Trophoblast cell (in vitro differentiated cells and primary cell): ENCODE data around the gene BRD9.
"Not testable (repeated sequence)": the region's sequence is repeated elsewhere in the genome, so short reads cannot be mapped to it uniquely, and the experiment has no call there.

ENCODE experiments used
- DNase-seq, 2 donors: peaks; one replicate each; pipeline ENCODE4 v3.0.0-alpha.2; 2016
- H2AFZ ChIP-seq: 2 replicates; pipeline ENCODE4 v1.6.1; 2013; ENCODE audit warnings: low read length, moderate library complexity, mild to moderate bottlenecking; ENCODE audit not compliant: insufficient read depth, poor library complexity
- H2AK5ac ChIP-seq: 2 replicates; pipeline ENCODE4 v1.6.1; 2013; ENCODE audit warnings: mild to moderate bottlenecking, low read length
- H2BK120ac ChIP-seq: 2 replicates; pipeline ENCODE4 v1.6.1; 2013; ENCODE audit warnings: low read length, mild to moderate bottlenecking, moderate library complexity; ENCODE audit not compliant: insufficient read depth, poor library complexity
- H2BK12ac ChIP-seq: 2 replicates; pipeline ENCODE4 v1.6.1; 2013; ENCODE audit warnings: mild to moderate bottlenecking, low read length, moderate library complexity
- H2BK5ac ChIP-seq: 2 replicates; pipeline ENCODE4 v1.6.1; 2013; ENCODE audit warnings: low read length, low read depth, moderate library complexity, mild to moderate bottlenecking; ENCODE audit not compliant: poor library complexity
- H3K14ac ChIP-seq: 2 replicates; pipeline ENCODE4 v1.6.1; 2013; ENCODE audit warnings: mild to moderate bottlenecking, low read length
- H3K18ac ChIP-seq: 2 replicates; pipeline ENCODE4 v1.6.1; 2013; ENCODE audit warnings: mild to moderate bottlenecking, low read length
- H3K23ac ChIP-seq: 2 replicates; pipeline ENCODE4 v1.6.1; 2013; ENCODE audit warnings: low read length
- H3K27ac ChIP-seq: 2 replicates; pipeline ENCODE4 v1.5.1; 2013; ENCODE audit warnings: low read depth, mild to moderate bottlenecking, inconsistent platforms, low read length, moderate library complexity
- H3K27me3 ChIP-seq: 2 replicates; pipeline ENCODE4 v1.6.1; 2013; ENCODE audit warnings: inconsistent platforms, mild to moderate bottlenecking, low read length, moderate library complexity; ENCODE audit not compliant: insufficient read depth
- H3K36me3 ChIP-seq, 2 experiments: 1 replicate in 1 of 2; 2 replicates in 1 of 2; pipeline ENCODE4 v1.6.1; 2013; ENCODE audit warnings: low read length in 2 of 2, mild to moderate bottlenecking in 2 of 2, moderate library complexity in 1 of 2; ENCODE audit not compliant: insufficient read depth in 2 of 2, control insufficient read depth in 1 of 2
- H3K4ac ChIP-seq: 2 replicates; pipeline ENCODE4 v1.6.1; 2013; ENCODE audit warnings: low read depth, mild to moderate bottlenecking, low read length, moderate library complexity
- H3K4me1 ChIP-seq, 2 experiments: 1 replicate in 1 of 2; 2 replicates in 1 of 2; pipeline ENCODE4 v1.6.1; 2013; ENCODE audit warnings: low read length in 2 of 2, mild to moderate bottlenecking in 2 of 2, moderate library complexity in 1 of 2; ENCODE audit not compliant: insufficient read depth in 2 of 2, control insufficient read depth in 1 of 2
- H3K4me2 ChIP-seq: 2 replicates; pipeline ENCODE4 v1.6.1; 2013; ENCODE audit warnings: inconsistent platforms, mild to moderate bottlenecking, low read length, moderate library complexity
- H3K4me3 ChIP-seq: 2 replicates; pipeline ENCODE4 v1.5.1; 2013; ENCODE audit warnings: mild to moderate bottlenecking, low read depth, low read length, inconsistent platforms
- H3K79me1 ChIP-seq: one replicate; pipeline ENCODE4 v1.6.1; 2013; ENCODE audit warnings: low read length
- H3K79me2 ChIP-seq: 2 replicates; pipeline ENCODE4 v1.6.1; 2013; ENCODE audit warnings: low read length, mild to moderate bottlenecking; ENCODE audit not compliant: control insufficient read depth, insufficient read depth, poor library complexity
- H3K9ac ChIP-seq: 2 replicates; pipeline ENCODE4 v1.6.1; 2013; ENCODE audit warnings: mild to moderate bottlenecking, low read length
- H3K9me3 ChIP-seq: 2 replicates; pipeline ENCODE4 v1.6.1; 2013; ENCODE audit warnings: low read depth, mild to moderate bottlenecking, control low read depth, inconsistent platforms, low read length; ENCODE audit not compliant: insufficient read depth
- H4K12ac ChIP-seq: 2 replicates; pipeline ENCODE4 v1.6.1; 2013; ENCODE audit warnings: low read depth, mild to moderate bottlenecking, low read length, moderate library complexity
- H4K8ac ChIP-seq: 2 replicates; pipeline ENCODE4 v1.6.1; 2013; ENCODE audit warnings: low read depth, mild to moderate bottlenecking, low read length, moderate library complexity
- H4K91ac ChIP-seq: one replicate; pipeline ENCODE4 v1.6.1; 2013; ENCODE audit warnings: low read depth, mild to moderate bottlenecking, low read length, moderate library complexity
- WGBS: extraction: QIAGEN DNeasy Blood & Tissue Kit; methylation state at CpG from one replicate; pipeline ENCODE4 v1.1.7; 2013; ENCODE audit warnings: missing lambda C conversion rate; ENCODE audit not compliant: insufficient read length, insufficient coverage; ENCODE audit errors: extremely low coverage; 5-methylcytosine and 5-hydroxymethylcytosine counted together

The BRD9 gene

DNA sequence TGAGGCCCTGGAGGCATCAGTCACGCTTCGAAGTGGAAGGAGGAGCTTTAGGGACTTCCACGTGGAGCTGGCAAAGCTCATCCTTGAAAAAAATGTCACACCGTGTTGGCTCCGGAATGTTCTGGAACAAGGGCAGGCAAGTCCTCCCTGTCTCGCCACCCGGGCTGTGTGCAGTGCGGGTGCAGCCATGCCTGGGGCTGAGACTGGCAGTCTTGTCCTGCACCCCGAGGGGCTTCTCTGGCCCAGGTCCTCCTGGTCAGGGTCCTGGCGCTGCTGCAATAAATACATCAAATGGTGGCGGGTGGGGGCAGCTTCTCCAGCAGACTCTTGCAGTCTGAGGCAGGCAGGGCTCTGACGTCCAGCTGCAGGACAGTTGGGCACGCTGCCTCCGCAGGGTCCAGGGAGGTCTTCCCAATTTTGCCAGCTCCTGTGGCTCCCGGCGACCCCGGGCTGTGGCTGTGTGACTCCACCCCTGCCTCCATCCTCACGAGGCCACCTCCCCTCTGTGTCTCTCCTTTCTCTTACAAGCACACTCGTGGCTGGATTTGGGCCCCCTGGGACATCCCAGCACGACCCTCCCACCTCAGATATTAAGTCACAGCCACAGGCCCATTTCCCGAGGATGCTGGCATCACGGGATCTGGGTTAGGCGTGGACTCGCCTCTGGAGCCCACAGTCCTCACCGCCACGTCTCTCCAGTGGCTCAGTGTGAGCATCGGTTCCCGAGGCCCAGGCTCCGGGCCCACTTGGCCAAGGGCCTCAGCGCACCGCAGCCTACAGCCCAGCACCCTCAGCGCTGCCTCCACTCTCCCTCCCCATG is 50.0 kb downstream of the BRD9 start:
- H2AK5ac ChIP-seq, H3K23ac ChIP-seq, H3K4me2 ChIP-seq, H3K79me2 ChIP-seq, H3K18ac ChIP-seq, H4K8ac ChIP-seq, H4K91ac ChIP-seq, H3K4me1 ChIP-seq, H3K4me3 ChIP-seq, H4K12ac ChIP-seq, H3K9me3 ChIP-seq, H2BK5ac ChIP-seq, H3K14ac ChIP-seq, H3K4ac ChIP-seq, H3K9ac ChIP-seq, H2BK120ac ChIP-seq, DNase-seq, H3K27me3 ChIP-seq, H2AFZ ChIP-seq, H2BK12ac ChIP-seq, H3K27ac ChIP-seq, H3K79me1 ChIP-seq: not testable (repeated sequence)
- WGBS: no CpG with 5 or more reads among the region's 32 CpGs
- peaks cover 1 to 12% of the 10 kb centered on the region in 2 experiments for H3K36me3 ChIP-seq

DNA sequence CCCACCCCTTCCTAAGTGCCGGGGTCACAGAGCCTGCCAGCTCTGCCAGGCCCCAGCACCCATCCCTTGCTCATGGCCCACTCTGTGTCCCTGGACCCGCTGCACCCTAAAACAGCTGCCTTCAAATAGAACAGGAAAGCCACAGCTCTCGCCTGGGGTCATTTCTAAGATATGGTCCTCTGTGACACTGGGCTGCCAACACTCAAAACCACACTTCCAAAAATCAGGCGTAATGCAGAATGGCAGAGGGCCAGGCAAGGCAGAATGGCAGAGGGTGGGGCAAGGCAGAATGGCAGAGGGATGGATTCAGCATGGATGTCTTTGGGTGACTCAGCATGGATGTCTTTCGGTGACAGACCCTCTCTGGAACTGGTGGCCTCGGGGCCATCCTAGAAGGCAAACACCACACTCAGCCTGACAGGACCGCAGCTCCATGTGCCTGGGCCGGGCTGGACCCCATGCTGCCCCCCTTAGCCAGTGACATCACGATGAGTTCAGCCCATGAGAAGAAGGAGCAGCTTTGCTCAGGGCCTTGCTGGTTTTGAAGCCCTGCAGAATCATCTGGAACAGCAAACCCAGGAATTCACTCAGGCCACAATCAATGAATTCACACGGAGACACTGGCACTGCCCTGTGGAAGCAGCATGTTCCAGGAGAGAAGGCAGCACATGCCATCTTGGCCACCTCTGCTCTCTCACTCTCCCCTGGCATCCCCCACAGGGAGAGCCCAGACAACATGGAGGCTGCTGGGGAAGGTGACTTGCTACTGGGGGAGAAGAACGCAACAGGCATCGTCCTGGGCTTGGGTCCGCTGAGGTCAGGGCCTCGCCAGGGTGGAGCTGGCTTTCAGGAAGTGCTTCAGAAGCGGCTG is 50.8 kb downstream of the BRD9 start:
- H2BK12ac ChIP-seq, H3K27ac ChIP-seq, H2BK5ac ChIP-seq, H4K12ac ChIP-seq, H3K18ac ChIP-seq, H2BK120ac ChIP-seq, H3K4me1 ChIP-seq, H3K27me3 ChIP-seq, H4K91ac ChIP-seq, H3K4ac ChIP-seq, H3K79me1 ChIP-seq, H3K79me2 ChIP-seq, H2AFZ ChIP-seq, H3K4me2 ChIP-seq, H3K9me3 ChIP-seq, H4K8ac ChIP-seq, H3K14ac ChIP-seq, H3K23ac ChIP-seq, H3K4me3 ChIP-seq, H2AK5ac ChIP-seq, H3K9ac ChIP-seq: not testable (repeated sequence)
- peak in 1 of 2 donors; percentile 64 for DNase-seq
- WGBS: no CpG with 5 or more reads among the region's 15 CpGs
- H3K36me3 ChIP-seq: peaks cover 1 to 12% of the 10 kb centered on the region in 2 experiments

DNA sequence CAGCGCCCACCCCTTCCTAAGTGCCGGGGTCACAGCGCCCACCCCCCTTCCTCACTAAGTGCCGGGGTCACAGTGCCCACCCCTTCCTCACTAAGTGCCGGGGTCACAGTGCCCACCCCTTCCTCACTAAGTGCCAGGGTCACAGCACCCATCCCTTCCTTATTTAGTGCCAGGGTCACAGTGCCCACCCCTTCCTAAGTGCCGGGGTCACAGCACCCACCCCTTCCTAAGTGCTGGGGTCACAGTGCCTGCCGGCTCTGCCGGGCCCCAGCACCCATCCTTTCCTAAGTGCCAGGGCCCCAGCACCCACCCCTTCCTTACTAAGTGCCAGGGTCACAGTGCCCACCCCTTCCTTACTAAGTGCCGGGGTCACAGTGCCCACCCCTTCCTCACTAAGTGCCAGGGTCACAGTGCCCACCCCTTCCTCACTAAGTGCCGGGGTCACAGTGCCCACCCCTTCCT is 51.6 kb downstream of the BRD9 start:
- H4K12ac ChIP-seq, H3K36me3 ChIP-seq, H3K79me1 ChIP-seq, H4K8ac ChIP-seq, H3K23ac ChIP-seq, H3K14ac ChIP-seq, H3K18ac ChIP-seq, H2BK120ac ChIP-seq, H3K4me2 ChIP-seq, H2AFZ ChIP-seq, H3K4me1 ChIP-seq, H3K27ac ChIP-seq, H3K4me3 ChIP-seq, DNase-seq, H3K27me3 ChIP-seq, H2BK12ac ChIP-seq, H3K9ac ChIP-seq, H3K4ac ChIP-seq, H3K79me2 ChIP-seq, H3K9me3 ChIP-seq, H2AK5ac ChIP-seq, H4K91ac ChIP-seq, H2BK5ac ChIP-seq: not testable (repeated sequence)
- no CpG with 5 or more reads among the region's 10 CpGs for WGBS

DNA sequence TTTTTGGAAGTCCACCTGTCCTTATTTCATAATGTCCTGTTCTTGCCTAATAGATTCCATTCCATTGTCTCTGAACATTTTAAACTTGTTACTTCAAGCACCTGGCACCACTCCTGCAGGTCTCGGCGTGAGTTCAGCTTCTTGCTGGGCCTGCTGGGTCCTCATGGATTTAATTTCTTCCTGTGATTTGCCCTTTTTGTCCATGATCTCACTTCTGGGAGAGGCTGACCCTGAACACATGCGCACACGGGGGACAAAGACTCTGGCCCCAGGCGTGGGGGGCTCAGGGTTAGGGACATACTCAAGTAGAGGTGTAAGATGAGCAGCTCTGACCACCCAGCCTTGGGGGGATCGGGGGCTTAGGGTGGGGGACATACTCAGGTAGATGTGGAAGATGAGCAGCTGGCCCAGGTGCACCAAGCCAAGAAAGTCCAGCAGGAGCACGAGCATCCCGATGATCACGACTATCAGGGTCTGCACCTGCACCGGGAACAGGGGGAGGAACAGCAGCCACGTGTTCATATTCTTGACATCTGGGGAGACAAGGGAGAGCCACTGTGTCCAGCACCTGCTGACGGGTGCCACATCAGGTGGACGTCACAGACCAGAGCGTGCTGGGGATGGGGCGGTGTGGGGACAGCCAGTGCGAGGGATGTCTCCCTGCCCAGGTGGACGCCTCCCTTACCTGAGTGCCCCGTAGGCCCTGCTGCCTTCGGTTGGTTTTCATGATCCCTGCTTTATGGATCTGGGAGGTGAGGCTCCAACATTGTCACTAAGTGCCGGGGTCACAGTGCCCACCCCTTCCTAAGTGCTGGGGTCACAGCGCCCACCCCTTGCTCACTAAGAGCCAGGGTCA is 52.3 kb downstream of the BRD9 start:
- not testable (repeated sequence) for H3K79me2 ChIP-seq, H3K4ac ChIP-seq, H3K79me1 ChIP-seq, H4K8ac ChIP-seq, H2BK5ac ChIP-seq, H2BK120ac ChIP-seq, H2AFZ ChIP-seq, H3K27me3 ChIP-seq, H3K36me3 ChIP-seq, H3K9ac ChIP-seq, H4K12ac ChIP-seq, H3K4me1 ChIP-seq, H3K14ac ChIP-seq, H3K23ac ChIP-seq, H4K91ac ChIP-seq, H3K18ac ChIP-seq, H3K27ac ChIP-seq, H3K4me2 ChIP-seq, H3K9me3 ChIP-seq, H2AK5ac ChIP-seq, H2BK12ac ChIP-seq, H3K4me3 ChIP-seq
- no CpG with 5 or more reads among the region's 21 CpGs for WGBS
- DNase-seq: peak; percentile 18 to 79
